AG09309 (cell line): ENCODE measurements around the gene RBM23.
A peak's percentile ranks its signal among the peaks of the same experiment; 100 is the strongest.
"Not testable (repeated sequence)": the region's sequence is repeated elsewhere in the genome, so short reads cannot be mapped to it uniquely, and the experiment has no call there.

Source experiments
- DNase-seq: peaks from one replicate; pipeline ENCODE4 v3.0.0-alpha.2; 2010; ENCODE audit warnings: low read depth
- H3K4me3 ChIP-seq: 2 replicates; pipeline ENCODE4 v1.5.1; 2011; ENCODE audit warnings: mild to moderate bottlenecking, low read depth, low read length, moderate library complexity; ENCODE audit not compliant: control insufficient read depth
- TF ChIP-seq, protein P1 (sequence below): IDR thresholded peaks from 2 replicates; pipeline ENCODE4 v1.5.1; 2011; ENCODE audit warnings: mild to moderate bottlenecking, low read depth, low read length, inconsistent platforms; ENCODE audit not compliant: insufficient read depth, control insufficient read depth; ENCODE audit errors: missing control alignments

The RBM23 gene

DNA sequence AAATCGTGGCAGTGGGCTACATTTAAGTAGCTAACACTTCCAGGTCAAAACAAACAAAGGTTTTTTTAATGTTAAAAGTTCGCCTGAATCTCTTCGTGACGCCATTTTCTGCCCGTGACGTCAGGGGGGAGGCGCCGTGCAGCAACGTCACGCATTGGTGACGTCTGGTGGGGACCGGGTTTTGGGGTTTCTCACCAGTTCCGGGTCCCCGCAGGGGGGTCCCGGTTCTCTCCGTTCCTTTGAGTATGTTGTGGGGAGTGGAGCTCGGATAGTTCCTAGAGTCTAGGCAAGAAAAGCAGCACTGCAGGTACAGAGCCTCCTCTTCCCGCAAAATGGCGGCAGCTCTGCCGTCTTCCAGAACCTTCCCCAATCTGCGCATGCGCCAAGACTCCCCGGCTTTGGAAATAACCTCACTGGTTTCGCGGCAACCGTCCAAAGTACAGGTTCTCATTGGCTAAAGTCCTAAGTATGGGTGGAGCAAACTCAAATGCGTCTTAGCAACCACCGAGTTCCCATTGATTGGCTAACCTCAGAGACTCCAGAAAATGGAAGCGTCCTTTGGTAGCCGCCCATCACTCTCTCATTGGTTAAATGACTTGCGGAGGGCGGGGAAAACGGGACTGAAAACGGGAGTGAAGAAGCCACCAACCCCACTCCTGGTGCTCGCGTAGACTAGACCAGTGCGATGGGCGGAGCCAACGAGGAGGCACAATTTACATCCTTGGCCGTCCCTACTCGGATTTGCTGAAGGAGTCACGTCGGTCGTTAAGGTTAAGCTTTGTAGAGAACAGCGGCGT, at the start of gene RBM23:
RBM23 (minus strand) TSS at position 346 of the 797 bp plus-strand sequence.
- DNase-seq, result peak; percentile 100
- TF ChIP-seq, protein P1, sequence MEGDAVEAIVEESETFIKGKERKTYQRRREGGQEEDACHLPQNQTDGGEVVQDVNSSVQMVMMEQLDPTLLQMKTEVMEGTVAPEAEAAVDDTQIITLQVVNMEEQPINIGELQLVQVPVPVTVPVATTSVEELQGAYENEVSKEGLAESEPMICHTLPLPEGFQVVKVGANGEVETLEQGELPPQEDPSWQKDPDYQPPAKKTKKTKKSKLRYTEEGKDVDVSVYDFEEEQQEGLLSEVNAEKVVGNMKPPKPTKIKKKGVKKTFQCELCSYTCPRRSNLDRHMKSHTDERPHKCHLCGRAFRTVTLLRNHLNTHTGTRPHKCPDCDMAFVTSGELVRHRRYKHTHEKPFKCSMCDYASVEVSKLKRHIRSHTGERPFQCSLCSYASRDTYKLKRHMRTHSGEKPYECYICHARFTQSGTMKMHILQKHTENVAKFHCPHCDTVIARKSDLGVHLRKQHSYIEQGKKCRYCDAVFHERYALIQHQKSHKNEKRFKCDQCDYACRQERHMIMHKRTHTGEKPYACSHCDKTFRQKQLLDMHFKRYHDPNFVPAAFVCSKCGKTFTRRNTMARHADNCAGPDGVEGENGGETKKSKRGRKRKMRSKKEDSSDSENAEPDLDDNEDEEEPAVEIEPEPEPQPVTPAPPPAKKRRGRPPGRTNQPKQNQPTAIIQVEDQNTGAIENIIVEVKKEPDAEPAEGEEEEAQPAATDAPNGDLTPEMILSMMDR, result no peak
- H3K4me3 ChIP-seq, result peak within 1 kb of the TSS; percentile 85

DNA sequence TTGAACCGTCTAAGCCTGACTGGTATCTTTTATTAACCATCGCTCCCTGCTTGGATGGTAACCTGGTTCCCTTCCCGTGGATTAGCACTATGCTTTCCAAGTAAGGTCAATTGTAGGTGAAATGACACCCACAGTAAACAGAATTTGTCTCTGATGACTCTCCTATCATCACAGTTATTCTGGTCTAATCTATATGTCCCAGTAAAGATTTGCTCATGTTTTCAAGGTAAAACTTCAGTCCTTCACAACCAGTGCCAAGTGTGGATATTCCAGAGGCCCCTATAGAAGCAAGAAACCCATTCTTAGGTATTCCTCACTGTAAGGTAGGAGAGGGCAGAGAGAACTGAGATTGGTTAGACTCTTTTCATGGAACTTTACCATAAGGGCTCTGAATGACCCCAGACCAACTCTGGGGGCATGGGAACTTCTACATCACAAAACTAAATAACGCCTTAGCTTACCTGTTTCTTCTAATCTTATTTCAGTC, 47.9 kb upstream of the RBM23 start:
- TF ChIP-seq, protein P1, result no peak
- H3K4me3 ChIP-seq, result no peak overlapping the region
- DNase-seq, result no peak

DNA sequence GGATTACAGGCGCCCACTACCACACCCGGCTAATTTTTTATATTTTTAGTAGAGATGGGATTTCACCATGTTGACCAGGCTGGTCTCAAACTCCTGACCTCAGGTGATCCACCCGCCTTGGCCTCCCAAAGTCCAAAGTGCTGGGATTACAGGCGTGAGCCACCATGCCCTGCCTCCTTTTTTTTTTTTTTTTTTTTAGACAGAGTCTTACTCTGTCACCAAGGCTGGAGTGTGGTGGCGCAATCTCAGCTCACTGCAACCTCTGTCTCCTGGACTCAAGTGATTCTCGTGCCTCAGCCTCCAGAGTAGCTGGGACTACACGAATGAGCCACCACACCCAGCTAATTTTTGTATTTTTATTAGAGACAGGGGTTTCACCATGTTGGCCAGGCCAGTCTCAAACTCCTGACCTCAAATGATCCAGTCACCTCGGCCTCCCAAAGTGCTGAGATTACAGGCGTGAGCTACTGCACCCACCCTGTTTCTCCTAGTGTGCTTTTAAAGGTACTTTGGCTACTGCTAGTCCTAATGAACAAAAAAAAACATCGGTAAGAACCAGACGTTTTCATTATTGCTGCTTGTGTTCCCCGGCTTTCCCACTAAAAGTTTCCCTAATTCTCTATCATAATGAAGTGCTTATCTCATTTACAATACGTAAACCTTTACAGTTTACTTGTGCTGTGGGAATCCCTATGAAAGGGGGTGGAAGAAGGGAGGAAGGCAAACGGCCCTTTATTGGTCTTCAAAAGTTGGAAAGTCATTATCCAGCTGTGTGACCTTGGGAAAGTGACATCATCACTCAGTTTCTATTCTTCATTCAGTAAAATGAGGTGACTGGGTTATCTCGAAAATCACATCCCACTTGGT, 47.2 kb upstream of the RBM23 start:
- not testable (repeated sequence) for H3K4me3 ChIP-seq, DNase-seq

DNA sequence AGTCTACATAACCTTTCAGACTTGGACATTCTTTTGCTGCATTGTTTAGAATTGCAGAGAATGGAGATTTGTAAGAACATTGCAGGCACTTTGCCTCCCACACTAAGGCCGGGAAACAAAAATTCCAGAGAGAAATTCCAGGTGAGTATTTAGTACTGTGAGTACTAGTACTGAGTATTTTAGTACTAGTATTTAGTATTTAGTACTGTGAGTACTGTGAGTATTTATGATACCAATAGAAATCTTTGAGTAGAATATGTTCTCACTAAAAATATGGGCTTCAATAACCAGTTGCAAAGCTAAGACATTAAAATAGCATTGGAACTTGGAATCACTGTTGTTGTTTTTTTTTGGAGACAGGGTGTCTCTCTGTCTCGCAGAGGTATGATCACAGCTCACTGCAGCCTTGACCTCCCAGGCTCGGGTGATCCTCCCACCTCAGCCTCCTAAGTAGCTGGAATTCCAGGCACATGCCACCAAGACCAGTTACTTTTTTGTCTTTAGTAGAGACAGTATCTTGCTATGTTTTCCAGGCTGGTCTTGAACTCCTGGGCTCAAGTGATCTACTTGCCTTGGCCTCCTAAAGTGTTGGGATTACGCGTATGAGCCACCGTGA, 43.2 kb upstream of the RBM23 start:
- TF ChIP-seq, protein P1, result no peak
- no peak overlapping the region for H3K4me3 ChIP-seq
- DNase-seq, result no peak

DNA sequence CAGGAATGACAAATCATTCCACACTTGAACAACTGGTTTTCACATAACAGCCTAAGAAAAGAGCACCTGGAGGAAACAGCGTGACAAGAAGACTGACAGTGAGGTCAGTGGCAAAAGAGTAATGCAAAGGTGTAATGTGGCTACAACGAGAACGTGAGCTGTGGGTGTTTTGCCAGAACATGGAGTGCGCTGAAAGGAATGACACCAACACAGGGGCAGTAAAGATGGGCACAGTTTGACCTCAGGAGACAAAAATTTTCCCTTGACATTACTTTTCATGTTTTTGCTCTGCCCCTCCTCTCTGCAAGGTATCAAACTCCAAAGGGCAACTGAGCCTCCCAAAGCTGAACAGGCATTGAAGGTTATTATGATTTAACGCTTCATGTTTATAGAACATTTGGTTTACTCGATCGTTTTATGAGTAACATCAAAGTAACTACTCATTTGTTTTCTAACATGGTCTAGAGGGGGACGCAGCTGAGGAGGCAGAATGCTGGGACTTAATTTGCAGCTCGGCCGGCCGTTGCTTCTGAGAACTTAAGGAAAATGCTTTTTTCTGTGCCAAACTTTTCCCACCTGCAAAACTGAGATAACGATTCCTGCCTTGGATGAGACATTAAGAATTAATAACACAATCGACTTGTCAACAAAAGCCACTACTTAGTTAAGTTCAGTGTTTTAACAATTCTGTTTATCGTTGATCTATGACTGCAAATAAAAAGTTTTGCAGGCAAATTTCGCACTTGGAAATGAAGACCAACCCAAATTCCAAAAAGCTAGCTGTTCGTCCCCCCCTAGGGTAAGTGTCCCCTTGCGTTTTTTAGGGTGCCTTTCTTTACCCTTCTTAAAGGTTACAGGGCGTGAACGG, 37.0 kb upstream of the RBM23 start:
- DNase-seq, result no peak

DNA sequence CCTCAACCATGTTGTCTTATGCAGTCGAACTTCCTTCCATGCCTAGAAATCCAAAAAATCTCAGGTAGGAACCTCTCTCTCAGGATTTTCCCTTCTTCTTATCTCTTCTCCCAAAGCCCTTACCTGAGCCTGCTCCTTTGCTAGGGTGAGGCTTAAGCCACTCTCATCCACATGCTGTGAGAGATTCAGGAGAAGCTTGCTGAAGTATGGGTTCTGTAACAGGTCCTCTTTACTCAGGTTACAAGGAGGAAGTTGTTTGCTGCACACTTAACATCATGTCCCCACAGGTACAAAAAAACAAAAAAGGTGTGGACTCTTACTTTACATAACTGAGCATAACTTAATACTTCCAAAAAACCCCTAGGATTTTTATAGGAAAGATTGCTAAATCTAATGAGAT, 33.5 kb upstream of the RBM23 start:
- TF ChIP-seq, protein P1, result no peak
- H3K4me3 ChIP-seq, result no peak overlapping the region
- DNase-seq, result no peak

More for the DNA sequence above, 37.0 kb upstream of the RBM23 start:
- TF ChIP-seq, protein P1, result no peak
- H3K4me3 ChIP-seq, result peak overlapping the region; percentile 51

DNA sequence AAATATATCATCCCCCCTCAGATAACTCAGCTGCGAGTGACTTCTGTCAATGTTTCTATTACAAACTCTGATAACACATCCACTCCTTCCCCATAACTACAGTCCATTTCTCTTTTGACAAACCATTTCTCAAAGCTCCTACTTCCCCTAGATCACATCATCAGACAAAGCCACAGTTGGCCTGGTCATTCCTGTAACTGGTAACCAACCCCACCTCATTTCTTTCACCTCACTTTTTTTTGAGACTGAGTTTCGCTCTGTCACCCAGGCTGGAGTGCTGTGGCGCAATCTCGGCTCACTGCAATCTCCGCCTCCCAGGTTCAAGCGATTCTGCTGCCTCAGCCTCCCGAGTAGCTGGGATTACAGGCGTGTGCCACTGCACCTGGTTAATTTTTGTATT, 32.8 kb upstream of the RBM23 start:
- not testable (repeated sequence) for DNase-seq

More for the DNA sequence above, 32.8 kb upstream of the RBM23 start:
- not testable (repeated sequence) for H3K4me3 ChIP-seq
